HG02571 (cell line): ENCODE data around the gene BTBD1.
A peak's percentile ranks its signal among the peaks of the same experiment; 100 is the strongest.

Source experiments
- ATAC-seq: cut with Tn5 transposase; IDR thresholded peaks from one replicate; pipeline ENCODE4 v1.9.1; 2021; ENCODE audit warnings: mild to moderate bottlenecking, moderate library complexity; ENCODE audit not compliant: unreplicated experiment

The BTBD1 gene

DNA sequence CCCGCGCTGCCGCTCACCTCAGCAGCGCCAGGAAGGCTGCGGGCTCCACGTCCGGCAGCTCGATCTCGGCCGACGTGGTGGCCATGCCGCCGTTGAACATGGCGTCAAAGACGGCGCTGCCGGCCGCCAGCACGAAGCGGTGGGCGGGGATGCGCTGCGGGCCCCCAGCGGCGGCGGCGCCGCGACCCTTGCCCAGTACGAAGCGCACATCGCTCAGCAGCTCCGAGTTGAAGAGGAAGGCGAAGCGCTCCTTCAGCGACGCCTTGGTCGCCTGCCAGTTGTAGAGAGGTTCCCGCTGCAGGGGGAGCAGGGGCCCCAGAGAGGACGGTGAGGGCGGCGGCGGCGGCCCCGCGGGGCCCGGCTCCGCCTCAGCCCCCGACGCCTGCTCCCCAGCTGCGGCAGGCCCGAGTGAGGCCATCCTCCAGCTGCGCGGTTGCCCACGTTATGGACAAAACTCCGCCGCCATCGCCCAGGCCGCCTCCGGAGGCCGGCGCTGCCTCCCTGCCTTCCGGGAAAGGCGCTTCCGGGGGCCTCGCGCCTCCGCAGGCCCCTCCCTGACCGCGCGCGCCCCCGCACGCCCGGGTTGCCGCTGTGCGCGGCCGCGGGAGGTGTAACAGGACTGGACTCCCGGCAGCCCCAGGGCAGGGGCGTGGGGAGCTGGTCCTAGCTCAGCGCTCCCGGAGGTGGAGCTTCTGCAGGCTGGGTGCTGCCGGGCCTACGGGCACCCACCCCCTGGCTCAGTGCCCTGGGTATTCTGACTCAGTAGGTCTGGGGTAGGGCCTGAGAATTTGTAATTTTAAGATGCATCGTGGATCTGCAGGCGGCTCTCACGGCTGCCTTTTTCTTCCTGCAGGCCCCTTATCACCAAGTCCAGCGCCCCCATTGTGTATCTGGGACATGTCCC lies at the start of gene BTBD1:
Gene BTBD1 (minus strand): TSS at position 519 of the 904 bp plus-strand sequence. CDS start 101 bp downstream, at position 418.
- ATAC-seq = peak; percentile 84

DNA sequence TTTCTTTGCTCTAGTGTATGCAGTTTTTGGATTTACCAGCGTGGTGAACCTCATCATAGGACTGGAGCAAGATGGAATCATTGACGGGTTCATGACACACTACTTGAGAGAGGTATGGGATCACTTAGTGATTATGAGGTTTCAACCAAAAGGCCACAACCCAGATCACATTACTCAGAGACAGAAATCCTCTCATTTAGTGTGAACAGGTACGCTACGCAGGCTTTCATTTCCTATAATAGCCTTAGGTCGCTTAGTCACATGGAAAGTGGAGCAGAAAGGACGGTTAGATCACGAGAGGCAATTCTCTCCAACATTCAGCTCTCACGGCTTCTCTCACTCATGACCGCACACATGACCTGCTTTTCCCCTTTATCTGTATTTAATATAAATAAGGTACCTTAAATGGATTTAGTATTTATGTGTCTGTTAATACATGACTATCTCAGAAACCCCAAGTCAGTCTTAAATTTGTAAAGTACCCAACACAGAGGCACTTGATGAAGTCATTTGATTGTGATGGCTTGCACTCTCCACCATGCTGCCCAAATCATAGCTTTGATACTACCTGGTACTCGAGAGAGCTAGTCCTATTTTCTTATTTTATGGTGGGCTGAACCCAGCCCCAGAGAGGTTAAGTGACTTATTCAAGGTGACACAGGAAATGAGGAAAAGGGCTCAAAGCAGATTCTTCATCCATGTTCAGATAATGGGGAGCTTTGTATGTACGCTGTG lies 48.9 kb upstream of the BTBD1 start:
- ATAC-seq = peak; percentile 47

DNA sequence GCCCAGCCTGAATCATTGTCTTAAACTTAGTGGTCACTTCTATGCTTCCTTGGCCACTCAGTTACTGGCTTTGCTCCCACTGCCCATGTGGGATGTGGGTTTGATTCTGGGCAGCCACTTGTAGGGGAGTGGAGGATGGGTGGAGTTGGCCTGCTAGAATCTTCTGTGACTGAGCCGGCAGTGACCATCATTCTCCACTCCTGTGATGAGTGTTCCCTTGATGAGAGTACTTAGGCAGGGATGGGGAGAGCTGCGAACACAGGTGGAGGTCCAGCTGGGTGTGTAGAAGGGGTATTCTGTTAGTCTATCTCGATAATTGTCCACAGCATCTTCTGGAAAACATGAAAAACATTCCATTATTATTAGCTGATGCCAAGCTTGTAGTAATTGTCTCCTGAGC lies 48.4 kb upstream of the BTBD1 start:
- ATAC-seq = no peak

DNA sequence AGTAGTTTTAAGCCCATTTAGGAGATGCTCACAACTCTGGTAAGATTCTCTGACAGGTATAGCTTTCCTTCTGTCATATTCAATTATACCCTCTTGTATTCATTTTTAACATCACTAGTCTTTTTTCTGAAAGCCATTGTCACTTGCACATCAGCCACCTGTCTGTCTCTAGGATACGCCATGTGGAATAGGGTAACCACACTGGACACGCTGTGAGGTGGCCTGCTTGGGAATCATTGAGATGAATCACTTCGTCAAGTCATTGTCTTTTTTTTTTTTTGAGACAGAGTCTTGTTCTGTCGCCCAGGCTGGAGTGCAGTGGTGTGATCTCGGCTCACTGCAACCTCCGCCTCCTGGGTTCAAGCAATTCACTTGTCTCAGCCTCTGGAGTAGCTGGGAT lies 47.8 kb upstream of the BTBD1 start:
- no peak for ATAC-seq

DNA sequence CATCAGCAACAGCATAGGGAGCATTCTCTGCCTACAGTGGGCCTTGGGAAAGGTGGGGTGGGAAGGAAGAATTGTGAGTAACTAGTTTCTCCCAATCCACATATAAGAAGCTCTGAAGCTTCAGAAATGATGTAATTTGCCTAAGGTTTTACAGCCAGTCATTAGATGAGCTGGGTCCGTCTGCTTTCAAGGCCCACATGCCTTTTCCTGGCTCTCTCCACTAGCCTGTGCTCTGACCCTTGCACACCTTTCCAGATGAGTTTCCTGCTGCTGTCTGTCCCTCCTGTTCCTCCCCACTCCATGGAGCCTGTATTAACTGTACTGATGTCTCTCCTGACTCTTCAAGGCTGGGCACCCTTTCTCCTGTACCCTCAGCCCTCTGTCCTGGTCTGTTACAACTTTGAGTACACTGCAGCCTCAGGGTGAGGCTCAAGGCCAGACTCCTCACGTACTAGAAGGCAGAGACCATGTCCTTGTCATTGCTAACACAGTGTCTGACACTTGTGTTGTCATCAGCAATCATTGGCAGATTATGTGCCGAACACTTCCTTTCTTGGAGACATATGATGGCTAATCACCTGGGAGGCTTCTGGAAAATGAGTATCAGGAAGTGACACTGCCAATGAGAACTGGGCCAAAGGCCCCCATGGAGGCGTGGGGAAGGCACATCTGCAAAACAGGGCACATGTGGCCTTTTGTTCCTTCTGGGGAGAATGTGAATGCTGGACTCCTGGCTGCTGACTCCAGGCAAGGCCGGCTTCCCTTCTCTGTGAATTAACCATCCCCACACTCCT lies 47.0 kb upstream of the BTBD1 start:
- ATAC-seq = no peak

DNA sequence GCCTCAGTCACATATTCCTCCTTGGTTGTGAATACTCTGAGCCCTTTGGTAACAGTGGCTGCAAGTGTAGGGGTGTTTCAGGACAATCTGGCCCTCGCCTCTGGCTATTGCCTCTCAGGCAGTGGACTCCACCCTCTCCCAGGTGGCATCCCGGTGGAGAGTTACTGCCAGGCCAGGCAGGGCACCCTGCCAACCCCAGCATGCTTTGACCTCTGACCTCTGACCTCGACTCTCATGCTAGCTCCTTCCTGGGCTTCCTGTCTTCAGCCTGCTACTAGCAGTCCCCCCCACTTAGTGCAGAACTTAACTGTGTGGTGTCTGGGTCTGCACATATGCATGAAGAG lies 45.9 kb upstream of the BTBD1 start:
- ATAC-seq = no peak

DNA sequence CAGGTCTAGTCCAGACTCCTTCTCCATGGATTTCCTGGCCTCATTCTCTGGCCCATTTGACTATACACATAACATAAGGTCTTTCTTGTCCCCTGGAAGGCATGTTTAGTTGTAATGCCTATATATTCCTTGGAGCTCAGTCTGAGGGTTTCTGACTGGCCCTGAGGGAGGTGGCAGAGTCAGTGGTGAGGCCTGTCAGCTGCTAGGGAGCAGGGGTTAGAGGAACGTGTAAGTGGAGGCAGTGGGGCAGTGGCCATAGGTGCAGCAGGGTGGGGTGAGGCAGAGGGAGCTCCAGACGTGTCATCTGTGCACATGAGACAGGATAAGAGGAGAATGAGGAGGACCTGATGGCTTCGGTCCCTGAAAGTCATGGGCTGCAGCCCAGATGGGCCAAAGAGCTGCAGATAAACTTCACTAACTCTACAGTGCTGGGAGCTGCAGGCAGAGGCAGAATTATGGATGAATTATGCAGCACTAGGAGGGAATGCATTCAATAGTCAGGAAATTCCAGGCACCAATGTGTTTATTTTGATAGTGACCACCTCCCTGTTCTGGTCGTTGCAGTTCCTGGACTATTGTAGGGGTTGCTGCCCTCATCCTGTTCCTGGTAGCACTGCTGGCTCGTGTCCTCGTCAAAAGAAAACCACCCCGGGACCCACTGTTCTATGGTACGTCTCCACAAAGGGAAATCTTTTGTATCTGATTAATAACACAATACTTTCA lies 45.3 kb upstream of the BTBD1 start:
- ATAC-seq = no peak

DNA sequence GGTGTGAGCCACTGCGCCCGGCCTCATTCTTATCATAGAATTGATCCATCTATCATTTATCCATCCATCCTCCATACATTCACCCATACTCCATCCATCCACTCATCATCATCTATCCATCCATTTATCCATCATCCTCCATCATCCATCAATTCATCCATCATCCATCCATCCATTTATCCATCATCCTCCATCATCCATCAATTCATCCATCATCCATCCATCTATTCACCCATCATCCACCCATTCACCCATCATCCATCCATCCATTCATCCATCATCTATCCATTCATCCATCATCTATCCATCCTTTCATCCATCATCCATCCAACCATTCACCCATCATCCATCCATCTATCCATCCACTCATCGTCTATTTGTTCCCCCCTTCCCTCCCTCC lies 44.1 kb upstream of the BTBD1 start:
- no peak for ATAC-seq

DNA sequence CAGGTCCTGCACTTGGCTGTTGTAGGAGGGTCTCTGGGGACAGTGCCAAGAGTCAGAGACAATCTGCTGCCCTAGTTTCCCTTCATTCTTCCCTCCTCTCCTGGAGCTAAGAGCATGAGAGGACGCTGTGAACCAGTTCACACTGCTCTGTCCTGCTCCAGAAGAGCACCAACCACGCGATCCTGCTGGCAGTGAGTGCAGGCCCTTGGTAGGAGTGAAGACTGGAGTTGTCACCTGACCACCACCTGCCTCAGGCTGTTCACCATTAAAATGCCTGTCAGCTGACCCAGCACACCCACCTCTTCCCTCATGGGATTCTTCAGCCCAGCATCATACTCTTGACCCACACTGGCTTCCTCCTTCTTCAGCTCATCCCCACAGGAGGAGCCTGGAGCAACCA lies 43.3 kb upstream of the BTBD1 start:
- no peak for ATAC-seq

DNA sequence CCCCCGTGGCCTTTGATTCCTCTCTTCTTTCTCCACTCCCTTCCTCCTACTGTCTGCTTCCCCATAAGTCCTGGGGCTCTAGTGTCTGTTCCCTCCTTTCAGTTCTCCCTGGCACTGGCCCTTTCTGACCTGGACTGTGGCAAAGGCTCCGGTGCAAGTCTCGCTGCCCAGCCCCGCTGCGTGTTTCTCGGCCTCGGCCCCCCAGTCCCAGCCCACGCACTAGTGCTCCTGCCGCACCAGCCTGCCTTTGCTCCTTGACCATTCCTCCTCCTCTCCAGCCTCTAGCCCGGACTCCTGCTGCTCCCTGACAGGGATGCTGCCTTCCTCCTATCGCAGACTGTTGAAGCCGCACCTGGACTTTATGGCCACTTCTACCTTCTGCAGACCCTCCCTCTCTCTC lies 42.5 kb upstream of the BTBD1 start:
- no peak for ATAC-seq

DNA sequence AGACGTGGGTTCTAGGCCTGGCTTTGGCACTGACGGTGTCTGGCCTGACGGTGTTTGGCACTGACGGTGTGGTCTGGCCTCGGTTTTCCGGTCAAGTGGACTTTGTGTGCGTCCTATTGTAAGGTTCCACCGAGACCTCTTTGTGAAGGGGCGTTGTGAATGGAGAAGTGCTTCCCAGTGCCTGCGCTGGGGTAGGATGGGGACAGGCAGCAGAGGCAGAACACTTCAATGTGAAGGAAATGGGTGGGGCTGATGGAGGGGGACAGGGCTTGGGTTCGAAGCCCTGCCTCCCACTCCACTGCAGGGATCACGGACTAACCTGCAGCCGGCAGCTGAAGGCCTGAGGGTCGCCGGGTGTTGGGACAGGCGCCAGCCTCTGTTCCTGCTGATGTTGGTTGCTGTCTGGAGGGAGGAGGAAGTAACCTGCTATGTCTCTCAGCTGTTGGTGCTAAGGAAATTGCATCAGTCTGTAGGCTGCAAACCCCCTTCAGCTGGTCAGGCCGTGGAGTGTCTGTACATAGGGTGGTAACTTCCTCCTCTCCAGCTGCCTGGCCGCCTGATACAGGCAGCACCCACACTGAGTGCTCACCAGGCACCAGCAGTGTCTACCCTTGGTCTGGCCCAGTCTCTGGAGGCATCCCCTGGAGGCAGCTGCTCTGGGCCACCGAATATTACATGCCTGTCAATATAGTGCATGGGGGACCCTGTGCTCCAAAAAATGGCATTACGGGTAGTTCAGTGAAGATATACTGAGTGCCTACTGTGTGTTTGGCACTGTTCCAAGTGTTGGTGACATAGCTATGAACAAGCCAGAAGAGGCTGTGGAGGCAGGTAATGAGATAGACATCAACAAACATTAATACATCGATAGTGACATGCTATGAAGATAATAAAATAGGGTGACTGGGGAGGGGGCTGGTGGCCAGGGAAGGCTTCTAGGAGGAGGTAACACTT lies 41.5 kb upstream of the BTBD1 start:
- peak; percentile 47 for ATAC-seq

DNA sequence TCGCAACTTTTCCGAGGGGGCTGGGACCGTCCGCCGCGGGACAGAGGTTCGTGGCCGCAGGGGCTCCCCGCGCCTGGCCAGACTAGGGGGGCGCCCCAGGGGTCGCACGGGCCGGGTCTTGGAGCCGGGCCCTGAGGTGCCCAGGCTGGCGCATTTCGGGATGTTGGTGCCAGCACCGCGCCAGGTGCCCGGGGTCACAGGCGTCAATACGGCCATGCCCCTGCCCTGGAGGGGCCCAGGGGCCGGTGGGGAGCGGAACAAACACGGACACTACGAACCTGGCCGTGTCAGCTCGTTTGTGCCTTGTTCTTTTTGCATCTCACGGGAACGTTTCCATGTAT lies 40.8 kb upstream of the BTBD1 start:
- ATAC-seq = no peak

DNA sequence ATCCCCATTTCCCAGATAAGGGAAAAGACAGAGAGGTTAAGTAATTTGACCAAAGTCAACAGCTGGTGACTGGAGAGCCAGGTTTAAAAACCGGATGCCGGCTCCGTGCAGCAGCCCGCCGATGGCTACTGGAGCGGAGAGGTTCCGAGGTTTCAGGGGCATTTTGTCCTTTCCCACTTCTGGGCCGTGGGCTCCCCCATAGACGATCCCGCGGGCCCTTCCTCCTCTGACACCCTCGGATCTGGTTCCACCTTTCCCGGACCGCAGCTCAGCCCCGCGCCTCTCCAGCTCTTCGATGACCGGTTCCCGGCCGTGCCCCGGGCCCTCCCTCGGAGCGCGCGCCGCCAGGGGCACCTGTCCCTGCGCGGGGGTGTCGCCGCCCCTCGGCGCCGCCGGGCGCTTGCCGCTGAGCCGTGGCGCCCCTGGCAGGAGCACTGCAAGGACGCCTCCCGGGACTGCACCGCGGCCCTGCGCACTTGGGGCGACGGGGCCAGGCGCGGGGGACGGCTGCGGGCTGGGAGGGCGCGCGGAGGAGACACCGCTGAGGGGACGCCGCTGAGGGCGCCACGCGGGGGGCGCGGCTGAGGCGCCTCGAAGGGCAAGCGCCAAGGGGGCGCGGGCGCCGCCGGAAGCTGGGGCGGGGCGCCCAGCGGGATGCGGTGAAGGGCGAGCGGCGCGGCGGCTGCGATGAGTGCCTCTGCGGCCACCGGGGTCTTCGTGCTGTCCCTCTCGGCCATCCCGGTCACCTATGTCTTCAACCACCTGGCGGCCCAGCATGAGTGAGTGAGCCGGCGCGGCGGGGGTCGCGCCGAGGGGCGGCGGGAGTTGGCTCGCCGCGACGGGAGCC lies 40.2 kb upstream of the BTBD1 start, which contains the start of gene TM6SF1:
Gene TM6SF1 (plus strand): TSS at position 652 of the 847 bp plus-strand sequence. CDS start 36 bp downstream, at position 688.
- no peak for ATAC-seq

DNA sequence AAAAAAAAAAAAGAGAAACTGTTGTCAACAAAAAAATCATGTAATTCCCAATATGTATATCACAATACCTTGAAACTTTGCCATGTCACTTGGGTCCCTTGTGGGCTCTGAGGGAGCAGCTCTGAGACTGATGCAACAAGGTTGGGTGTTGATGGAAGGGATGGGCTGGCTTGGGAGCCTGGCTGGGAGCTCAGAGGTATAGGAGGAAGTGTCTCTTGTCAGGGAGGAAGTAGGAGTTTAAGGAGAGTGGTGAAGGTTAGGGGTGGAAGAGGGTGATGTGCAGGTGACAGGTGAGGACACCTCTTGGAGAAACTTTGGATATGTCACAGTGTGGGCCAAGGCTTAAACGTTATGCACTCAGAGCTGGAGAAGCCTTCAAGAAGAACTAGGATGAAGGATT lies 38.4 kb upstream of the BTBD1 start:
- no peak for ATAC-seq

DNA sequence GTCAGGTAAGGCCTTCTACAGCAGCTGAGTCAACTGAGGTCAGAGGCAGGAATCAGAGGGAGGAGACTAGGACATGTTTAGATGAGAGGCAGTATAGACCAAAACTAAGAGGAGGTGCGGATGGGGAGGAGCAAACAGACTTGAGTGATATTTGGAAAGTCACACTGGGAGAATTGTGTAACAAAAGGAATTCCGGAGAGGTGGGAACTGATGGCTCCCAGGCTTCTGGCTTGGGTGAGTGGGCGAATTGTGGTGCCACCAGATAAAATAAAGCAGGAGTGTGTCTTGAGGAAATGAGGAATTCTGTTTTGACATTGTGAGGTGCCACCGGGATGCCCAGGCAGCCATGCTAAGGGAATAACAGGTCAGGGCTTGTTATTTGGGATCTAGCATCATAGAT lies 37.1 kb upstream of the BTBD1 start:
- ATAC-seq = no peak

DNA sequence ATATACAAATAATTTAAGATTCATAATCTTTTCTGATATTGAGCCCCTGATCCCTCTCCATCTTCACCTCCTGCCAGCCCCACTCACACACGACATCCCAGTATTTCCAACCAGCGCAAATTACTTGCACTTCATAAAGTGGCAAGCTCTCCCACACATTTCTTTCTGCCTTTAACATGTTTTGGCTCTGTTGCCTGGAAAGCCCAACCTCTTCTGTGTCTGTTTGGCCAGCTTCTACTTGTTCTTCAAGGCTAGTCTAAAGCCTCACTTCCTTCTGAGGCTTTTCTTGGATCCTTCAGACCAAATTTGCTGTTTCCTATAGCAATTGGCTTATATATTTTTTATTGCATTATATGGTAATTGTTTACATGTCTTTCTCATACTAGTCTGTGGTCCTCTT lies 35.3 kb upstream of the BTBD1 start:
- no peak for ATAC-seq

DNA sequence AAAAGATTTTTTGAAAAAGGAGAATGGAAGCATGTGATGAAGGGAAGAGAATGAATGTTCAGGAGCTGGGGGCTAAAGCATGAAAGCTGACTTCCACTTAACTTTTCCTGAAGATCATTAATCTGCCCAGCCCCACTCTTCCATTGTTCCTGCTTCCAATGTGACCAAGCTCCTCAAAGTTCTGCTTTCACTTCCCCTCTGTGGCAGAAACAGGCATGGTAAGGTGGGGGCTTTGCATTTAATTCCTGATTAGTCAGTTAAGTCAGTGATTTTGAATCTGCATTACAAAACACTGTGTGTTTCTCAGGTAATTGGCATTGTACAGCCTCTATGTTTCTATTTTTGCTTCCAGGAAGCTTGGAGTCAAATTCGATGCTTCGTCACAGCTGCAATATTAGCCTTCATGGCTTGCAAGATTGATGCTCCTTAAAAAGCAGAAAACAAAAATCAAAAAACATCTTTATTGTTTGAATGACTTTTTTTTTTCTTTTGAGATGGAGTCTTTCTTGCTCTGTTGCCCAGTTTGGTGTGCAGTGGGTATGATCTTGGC lies 33.1 kb upstream of the BTBD1 start:
- ATAC-seq = no peak

DNA sequence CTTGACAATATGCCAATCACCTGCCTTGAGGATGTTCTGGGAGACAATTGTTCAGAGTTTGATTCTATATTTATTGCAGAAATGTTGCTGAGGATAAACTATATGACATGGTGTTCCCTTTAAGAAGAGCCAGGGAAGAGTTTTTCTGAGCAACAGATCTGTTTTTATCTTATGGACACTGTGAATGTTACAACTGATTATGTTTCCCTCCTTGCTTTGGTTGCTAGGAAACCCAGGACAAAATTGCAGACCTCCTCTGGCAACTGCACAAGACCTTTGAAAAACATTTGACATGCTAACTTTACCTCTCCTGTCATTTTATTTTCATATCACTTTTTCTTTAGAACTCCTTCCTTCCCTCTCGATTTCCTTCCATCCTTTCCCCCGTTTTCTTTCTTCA lies 32.2 kb upstream of the BTBD1 start:
- ATAC-seq = no peak

DNA sequence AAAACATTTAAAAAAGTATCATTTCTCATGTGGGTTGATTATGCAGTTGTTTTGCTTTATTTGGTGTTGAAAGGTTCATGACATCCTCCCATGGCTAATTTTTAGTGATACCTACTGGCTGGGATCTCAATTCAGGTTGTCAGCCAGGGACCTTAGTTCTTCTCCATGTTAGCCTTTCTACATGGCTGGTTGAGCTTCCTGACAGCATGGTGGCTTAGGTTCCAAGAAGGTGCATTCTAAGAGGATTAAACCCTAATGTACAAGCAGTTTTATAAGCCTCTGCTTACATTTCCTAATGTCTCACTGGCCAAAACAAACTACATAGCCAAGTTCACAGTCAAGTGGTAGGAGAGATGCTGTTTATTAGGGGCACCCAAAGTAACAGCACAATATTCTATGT lies 31.0 kb upstream of the BTBD1 start:
- no peak for ATAC-seq
